ENCODE results near the gene CD79B. TPM values are rescaled to one million over a fixed set of nuclear protein-coding genes. Genes with fewer than 3 reads are reported as not detected.

Gene CD79B
- total and polyA plus RNA-seq, 2 of the 13 experiments (the other 11 are each of a cell fraction or from before 2014, with no cell fraction given), result not detected

DNA sequence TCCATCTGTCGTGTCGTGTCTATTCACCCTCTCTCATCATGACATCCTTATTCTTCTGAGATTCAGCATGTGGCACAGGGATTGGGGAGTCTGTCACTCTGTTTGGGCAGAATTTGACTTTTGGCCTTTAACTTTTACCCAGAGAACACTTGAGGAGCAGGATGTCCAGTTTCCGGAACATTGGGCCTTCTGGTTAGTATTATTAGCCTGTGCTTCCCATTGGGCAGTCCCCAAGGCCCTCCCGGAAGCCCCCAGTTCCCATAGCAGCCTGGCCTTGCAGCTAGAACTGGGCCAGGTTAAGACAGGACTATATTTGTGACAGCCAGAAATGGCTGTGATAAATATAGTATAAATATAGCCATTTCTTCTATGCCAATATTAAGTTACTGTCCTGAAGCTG lies 31.0 kb upstream of the CD79B start:
- Histone ChIP-seq H3K79me2 (ENCODE audit: insufficient read depth, low read length) (no peaks in the 10 kb centered on the region), H3K9me3 (ENCODE audit: low read length) (no peaks in the 10 kb centered on the region), H4K20me1 (ENCODE audit: insufficient read depth, low read length) (no peaks in the 10 kb centered on the region; the same call in 1 of the 2 replicates), H3K27ac (ENCODE audit: extremely low read length, insufficient read depth, low read length) (no peak overlapping the region), H3K36me3 (replicated peaks in 1 of 2; ENCODE audit: control insufficient read depth in 1 of 2, insufficient read depth in 2 of 2, low read length in 2 of 2) (no peaks in the 10 kb centered on the region), H3K4me1 (ENCODE audit: insufficient read depth, low read length) (peaks cover 19% of the 10 kb centered on the region), H3K4me3 (replicated peaks in 1 of 3; ENCODE audit: insufficient read depth in 1 of 3, low read depth in 2 of 3, low read length in 3 of 3) (no peak overlapping the region), H3K27me3 (ENCODE audit: control insufficient read depth in 1 of 2, insufficient read depth in 2 of 2, low read length in 2 of 2) (peaks cover 6 to 25% of the 10 kb centered on the region in 2 experiments; a peak in 3 of 5 replicates), H3K9ac (ENCODE audit: insufficient read depth, low read depth, low read length) (no peak overlapping the region), H2AFZ (ENCODE audit: low read length) (no peak overlapping the region), H3K4me2 (ENCODE audit: low read depth, low read length) (no peak overlapping the region)
- ChIA-PET POLR2A (no interaction called here), CTCF (ENCODE audit: low intra/inter-chr PET ratio, low total read pairs) (no interaction called here)
- intact Hi-C loops (cut with micrococcal nuclease; ENCODE audit: unreplicated experiment) (no loop called here), in situ Hi-C loops (cut with HindIII; ENCODE audit: extremely low pct_ligation_motif_present, low pct_unique_long_range_greater_than_20kb) (no loop called here)
- no peak for DNase-seq (ENCODE audit: low spot score)
- TF ChIP-seq ZNF318 (CRISPR knock-in tag; IDR thresholded peaks at IDR 0.05), result no peak
- no peak for TF ChIP-seq NKX3-1 (CRISPR knock-in tag; IDR thresholded peaks at IDR 0.05)
- no peak for TF ChIP-seq ZNF335 (CRISPR knock-in tag; IDR thresholded peaks at IDR 0.05)
- TF ChIP-seq MTF1 (CRISPR knock-in tag; IDR thresholded peaks at IDR 0.05), result no peak
- no peak for TF ChIP-seq HDAC2 (CRISPR knock-in tag; IDR thresholded peaks at IDR 0.05)
- TF ChIP-seq, protein P1, sequence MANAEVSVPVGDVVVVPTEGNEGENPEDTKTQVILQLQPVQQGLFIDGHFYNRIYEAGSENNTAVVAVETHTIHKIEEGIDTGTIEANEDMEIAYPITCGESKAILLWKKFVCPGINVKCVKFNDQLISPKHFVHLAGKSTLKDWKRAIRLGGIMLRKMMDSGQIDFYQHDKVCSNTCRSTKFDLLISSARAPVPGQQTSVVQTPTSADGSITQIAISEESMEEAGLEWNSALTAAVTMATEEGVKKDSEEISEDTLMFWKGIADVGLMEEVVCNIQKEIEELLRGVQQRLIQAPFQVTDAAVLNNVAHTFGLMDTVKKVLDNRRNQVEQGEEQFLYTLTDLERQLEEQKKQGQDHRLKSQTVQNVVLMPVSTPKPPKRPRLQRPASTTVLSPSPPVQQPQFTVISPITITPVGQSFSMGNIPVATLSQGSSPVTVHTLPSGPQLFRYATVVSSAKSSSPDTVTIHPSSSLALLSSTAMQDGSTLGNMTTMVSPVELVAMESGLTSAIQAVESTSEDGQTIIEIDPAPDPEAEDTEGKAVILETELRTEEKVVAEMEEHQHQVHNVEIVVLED (CRISPR knock-in tag; IDR thresholded peaks at IDR 0.05; ENCODE audit: borderline replicate concordance), result no peak
- TF ChIP-seq MXD1 (CRISPR knock-in tag; IDR thresholded peaks at IDR 0.05), result no peak
- TF ChIP-seq SOX6 (IDR thresholded peaks at IDR 0.05), result no peak
- TF ChIP-seq SOX6 (CRISPR knock-in tag; IDR thresholded peaks at IDR 0.05), result no peak
- TF ChIP-seq MED8 (CRISPR knock-in tag; IDR thresholded peaks at IDR 0.05; ENCODE audit: insufficient replicate concordance), result no peak
- no peak for TF ChIP-seq CREB1 (IDR thresholded peaks at IDR 0.05)
- TF ChIP-seq CREB1 (CRISPR knock-in tag; IDR thresholded peaks at IDR 0.05), result no peak
- BruUV-seq (replicated peaks), result no TSS peak
- no peak for ATAC-seq
- 53% methylated on average over 4 of the region's 4 CpGs for WGBS (ENCODE audit: low lambda C conversion rate)
- no peak for FAIRE-seq
